HCT116 (cell line): ENCODE measurements around the gene SLC41A3. TPM values are rescaled to one million over a fixed set of nuclear protein-coding genes. Genes with fewer than 3 reads are reported as not detected.
A peak's percentile ranks its signal among the peaks of the same experiment; 100 is the strongest.
"Not testable (repeated sequence)": the region's sequence is repeated elsewhere in the genome, so short reads cannot be mapped to it uniquely, and the experiment has no call there.

Source experiments
- ATAC-seq: fragments of 200-7000 bp; cut with Tn5 transposase; 2 replicates; pipeline ENCODE4 v1.9.1; 2020; ENCODE audit warnings: mild to moderate bottlenecking, moderate library complexity
- BruUV-seq: library from RNA; stranded (reverse); fragments of 400-500 nt; replicated peaks from 2 replicates; lab custom pipeline; 2021; lab: Mats Ljungman, UMichigan
- CTCF ChIA-PET: fragments of 300-600 bp; sonication (Branson Sonifier 250); formaldehyde crosslinking; loops from one replicate; lab custom pipeline; 2021; ENCODE audit warnings: antibody characterized with exemption; lab: Charles Lee
- POLR2A ChIA-PET: fragments of 300-600, 350-600 bp; sonication (Branson Sonifier 250); formaldehyde crosslinking; loops from one replicate; lab custom pipeline; 2021; ENCODE audit warnings: antibody characterized with exemption; lab: Charles Lee
- RAD21 ChIA-PET, 2 experiments: fragments of 300-600 bp; sonication (Branson Sonifier 250); formaldehyde crosslinking; loops; one replicate each; lab custom pipeline; 2023; ENCODE audit warnings: low total read pairs in 2 of 2; ENCODE audit not compliant: uncharacterized antibody in 2 of 2, unreplicated experiment in 2 of 2, low non-redundant PET in 1 of 2; lab: Charles Lee
- DNase-seq: peaks from one replicate; pipeline ENCODE4 v3.0.0-alpha.2; 2010; ENCODE audit warnings: low read depth, low spot score
- H2AFZ ChIP-seq: fragments of 200-600 bp; shearing (Covaris generic), sonication (generic); 2 replicates; pipeline ENCODE4 v1.6.1; 2017; ENCODE audit warnings: low read depth, mixed run types, mixed read lengths, antibody characterized with exemption, low read length; ENCODE audit not compliant: poor library complexity, severe bottlenecking
- H3K27ac ChIP-seq: 2 replicates; pipeline ENCODE4 v1.5.1; 2012; ENCODE audit warnings: low read depth, low read length
- H3K27me3 ChIP-seq: fragments of 200-600 bp; sonication (generic); 2 replicates; pipeline ENCODE4 v1.6.1; 2016; ENCODE audit warnings: mixed run types, low read length, mixed read lengths; ENCODE audit not compliant: insufficient read depth
- H3K36me3 ChIP-seq, 2 experiments: fragments of 200-500 bp in 1 of 2; fragments of 200-600 bp in 1 of 2; sonication (Bioruptor generic) in 1 of 2; sonication (generic) in 1 of 2; 2 replicates each; pipeline versions ENCODE4 v1.5.1 to v1.6.1; 2014 to 2016; ENCODE audit warnings: low read length in 2 of 2, inconsistent platforms in 1 of 2, mixed read lengths in 1 of 2, mixed run types in 1 of 2; ENCODE audit not compliant: insufficient read depth in 2 of 2, control insufficient read depth in 1 of 2
- H3K4me1 ChIP-seq, 2 experiments: fragments of 200-600 bp in 1 of 2; sonication (generic) in 1 of 2; 2 replicates each; pipeline versions ENCODE4 v1.5.1 to v1.6.1; 2012 to 2017; ENCODE audit warnings: low read length in 2 of 2, inconsistent platforms in 1 of 2, mild to moderate bottlenecking in 1 of 2, mixed read lengths in 1 of 2, mixed run types in 1 of 2, moderate library complexity in 1 of 2; ENCODE audit not compliant: insufficient read depth in 2 of 2, control insufficient read depth in 1 of 2
- H3K4me2 ChIP-seq: fragments of 200-600 bp; sonication (generic); 2 replicates; pipeline ENCODE4 v1.6.1; 2017; ENCODE audit warnings: mixed run types, low read length, mixed read lengths
- H3K4me3 ChIP-seq, 2 experiments: fragments of 200-600 bp in 1 of 2; sonication (generic) in 1 of 2; replicated peaks in 1 of 2; 2 replicates each; pipeline ENCODE4 v1.5.1; 2011 to 2016; ENCODE audit warnings: low read length in 2 of 2, control low read depth in 1 of 2, low read depth in 1 of 2, mild to moderate bottlenecking in 1 of 2, mixed read lengths in 1 of 2, mixed run types in 1 of 2
- H3K79me2 ChIP-seq: fragments of 200-600 bp; sonication (generic); 2 replicates; pipeline ENCODE4 v1.6.1; 2017; ENCODE audit warnings: mild to moderate bottlenecking, mixed run types, low read length, moderate library complexity, mixed read lengths; ENCODE audit not compliant: insufficient read depth
- H3K9ac ChIP-seq: fragments of 200-600 bp; sonication (generic); 2 replicates; pipeline ENCODE4 v1.6.1; 2016; ENCODE audit warnings: low read length, mixed read lengths
- H3K9me2 ChIP-seq: fragments of 200-600 bp; sonication (generic), shearing (Covaris generic); 2 replicates; pipeline ENCODE4 v1.6.1; 2017; ENCODE audit warnings: mixed run types, mild to moderate bottlenecking, moderate library complexity; ENCODE audit not compliant: insufficient read depth
- H3K9me3 ChIP-seq, 2 experiments: fragments of 200-500 bp in 1 of 2; fragments of 200-600 bp in 1 of 2; sonication (Bioruptor generic) in 1 of 2; sonication (generic) in 1 of 2; 2 replicates each; pipeline ENCODE4 v1.6.1; 2014 to 2017; ENCODE audit warnings: low read length in 2 of 2, mixed read lengths in 2 of 2, inconsistent platforms in 1 of 2, low read depth in 1 of 2, mild to moderate bottlenecking in 1 of 2, mixed run types in 1 of 2, moderate library complexity in 1 of 2; ENCODE audit not compliant: control insufficient read depth in 1 of 2, insufficient read depth in 1 of 2
- H4K20me1 ChIP-seq: fragments of 200-600 bp; sonication (generic), shearing (Covaris generic); 2 replicates; pipeline ENCODE4 v1.6.1; 2017; ENCODE audit warnings: mixed run types, mild to moderate bottlenecking, moderate library complexity; ENCODE audit not compliant: insufficient read depth
- CBX3 ChIP-seq: IDR thresholded peaks from 2 replicates; pipeline ENCODE4 v1.6.1; 2012; ENCODE audit warnings: low read depth
- RAD21 ChIP-seq: IDR thresholded peaks from 2 replicates; pipeline ENCODE4 v1.6.1; 2012; ENCODE audit warnings: low read depth, mild to moderate bottlenecking
- intact Hi-C: fragments of 100-400 bp; cut with micrococcal nuclease; formaldehyde crosslinking; loops from 2 replicates; pipeline ENCODE4 v1.10.0; 2022
- total RNA-seq: library from RNA; stranded (reverse); gene quantifications from one replicate; pipeline ENCODE4 v1.2.1, GENCODE V29; 2021; ENCODE audit not compliant: unreplicated experiment
- TF ChIP-seq, protein P1 (sequence below), 3 experiments: fragments of 200-600 bp in 1 of 3; sonication (generic) in 1 of 3; IDR thresholded peaks in 2 of 3; conservative IDR thresholded peaks in 1 of 3; 2 replicates each; pipeline ENCODE4 v1.5.1; 2012 to 2017; ENCODE audit warnings: low read depth in 2 of 3, low read length in 2 of 3, antibody characterized with exemption in 1 of 3, borderline replicate concordance in 1 of 3, control low read depth in 1 of 3, mild to moderate bottlenecking in 1 of 3, mixed read lengths in 1 of 3, mixed run types in 1 of 3, moderate library complexity in 1 of 3; ENCODE audit not compliant: insufficient read depth in 1 of 3

The SLC41A3 gene
- total RNA-seq, 1 experiment from 2014 or later = 45.9 TPM

DNA sequence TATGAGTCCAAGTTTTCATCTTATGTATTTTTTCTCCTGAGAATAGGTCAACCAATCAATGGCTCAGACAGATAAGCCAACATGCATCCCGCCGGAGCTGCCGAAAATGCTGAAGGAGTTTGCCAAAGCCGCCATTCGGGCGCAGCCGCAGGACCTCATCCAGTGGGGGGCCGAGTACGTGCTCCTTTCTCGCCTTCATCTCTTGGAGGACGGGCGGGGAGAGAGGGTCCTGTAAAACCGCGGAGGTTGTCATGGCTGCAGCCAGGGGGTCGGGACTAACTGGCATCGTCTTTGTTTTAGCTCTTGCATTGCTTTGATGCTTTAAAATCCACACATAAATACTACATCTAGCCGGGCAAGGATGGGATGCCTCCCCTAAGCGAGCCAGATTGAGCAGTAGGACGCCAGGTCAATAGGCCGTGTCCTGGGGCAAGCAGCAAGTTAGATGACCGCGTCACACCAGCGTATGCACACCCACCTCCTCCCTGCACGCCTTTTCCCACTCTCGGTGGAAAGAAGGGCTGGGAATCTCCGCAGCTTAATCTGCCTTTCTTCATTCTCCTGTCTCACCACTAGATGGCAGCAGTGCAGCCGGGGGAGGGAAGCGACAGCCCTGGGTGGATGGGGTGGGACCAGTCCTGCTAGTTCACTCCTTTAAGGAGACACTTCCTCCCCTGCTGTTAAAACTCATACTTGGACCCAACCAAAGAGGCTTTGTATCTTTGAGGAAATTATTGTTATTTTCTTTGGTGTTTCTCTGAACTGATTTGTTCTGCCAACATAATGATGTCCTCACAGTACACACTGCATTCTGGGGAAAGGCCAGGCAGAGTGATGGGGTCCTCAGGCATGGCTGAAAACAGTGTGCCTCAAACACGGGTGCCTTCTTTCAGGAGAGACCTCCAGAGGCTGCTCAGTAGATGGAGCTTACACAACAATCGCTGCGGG is 111.7 kb downstream of the SLC41A3 start:
- H3K4me1 ChIP-seq, H3K4me3 ChIP-seq, H3K9me2 ChIP-seq, RAD21 ChIA-PET, H3K27ac ChIP-seq, H4K20me1 ChIP-seq, BruUV-seq, H3K79me2 ChIP-seq, H3K9me3 ChIP-seq, CTCF ChIA-PET, H3K27me3 ChIP-seq, DNase-seq, POLR2A ChIA-PET, H3K36me3 ChIP-seq, H2AFZ ChIP-seq, H3K9ac ChIP-seq: not testable (repeated sequence)
- intact Hi-C loops = loop anchor here (5.0 kb wide), 1 partner anchor 140 kb away; no protein-coding TSS in a partner anchor
- peak; percentile 79 for ATAC-seq
- TF ChIP-seq, protein P1, sequence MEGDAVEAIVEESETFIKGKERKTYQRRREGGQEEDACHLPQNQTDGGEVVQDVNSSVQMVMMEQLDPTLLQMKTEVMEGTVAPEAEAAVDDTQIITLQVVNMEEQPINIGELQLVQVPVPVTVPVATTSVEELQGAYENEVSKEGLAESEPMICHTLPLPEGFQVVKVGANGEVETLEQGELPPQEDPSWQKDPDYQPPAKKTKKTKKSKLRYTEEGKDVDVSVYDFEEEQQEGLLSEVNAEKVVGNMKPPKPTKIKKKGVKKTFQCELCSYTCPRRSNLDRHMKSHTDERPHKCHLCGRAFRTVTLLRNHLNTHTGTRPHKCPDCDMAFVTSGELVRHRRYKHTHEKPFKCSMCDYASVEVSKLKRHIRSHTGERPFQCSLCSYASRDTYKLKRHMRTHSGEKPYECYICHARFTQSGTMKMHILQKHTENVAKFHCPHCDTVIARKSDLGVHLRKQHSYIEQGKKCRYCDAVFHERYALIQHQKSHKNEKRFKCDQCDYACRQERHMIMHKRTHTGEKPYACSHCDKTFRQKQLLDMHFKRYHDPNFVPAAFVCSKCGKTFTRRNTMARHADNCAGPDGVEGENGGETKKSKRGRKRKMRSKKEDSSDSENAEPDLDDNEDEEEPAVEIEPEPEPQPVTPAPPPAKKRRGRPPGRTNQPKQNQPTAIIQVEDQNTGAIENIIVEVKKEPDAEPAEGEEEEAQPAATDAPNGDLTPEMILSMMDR (IDR thresholded peaks at IDR 0.05 in 2 of 3, conservative IDR thresholded peaks at IDR 0.05 in 1 of 3; ENCODE audit: borderline replicate concordance in 1 of 3, insufficient read depth in 1 of 3, low read depth in 2 of 3, low read length in 2 of 3) = peak; percentile 41 to 69 (median 62); a peak in 5 of 6 replicates
- TF ChIP-seq CBX3 (0 out of 2 replicates have a peak, but pooled peaks have one; percentile 14), RAD21 (peak; percentile 56)
- peak overlapping the region; percentile 48 for H3K4me2 ChIP-seq

GRCh38 chr3:125968701-125969592 is 115.0 kb downstream of the SLC41A3 start, which contains the start of gene ROPN1B:
TSS of gene ROPN1B (plus strand) at chr3:125969178. CDS start at chr3:125972055, 2,877 bp downstream.
- DNase-seq, H2AFZ ChIP-seq, H3K9me3 ChIP-seq, CTCF ChIA-PET, H3K36me3 ChIP-seq, H3K9me2 ChIP-seq, intact Hi-C loops, H3K27ac ChIP-seq, H3K27me3 ChIP-seq, H3K4me1 ChIP-seq, POLR2A ChIA-PET, H4K20me1 ChIP-seq, H3K4me3 ChIP-seq, BruUV-seq, RAD21 ChIA-PET, H3K79me2 ChIP-seq, H3K9ac ChIP-seq: not testable (repeated sequence)
- ATAC-seq = peak; percentile 89
- H3K4me2 ChIP-seq = peak within 1 kb of the TSS; percentile 32

DNA sequence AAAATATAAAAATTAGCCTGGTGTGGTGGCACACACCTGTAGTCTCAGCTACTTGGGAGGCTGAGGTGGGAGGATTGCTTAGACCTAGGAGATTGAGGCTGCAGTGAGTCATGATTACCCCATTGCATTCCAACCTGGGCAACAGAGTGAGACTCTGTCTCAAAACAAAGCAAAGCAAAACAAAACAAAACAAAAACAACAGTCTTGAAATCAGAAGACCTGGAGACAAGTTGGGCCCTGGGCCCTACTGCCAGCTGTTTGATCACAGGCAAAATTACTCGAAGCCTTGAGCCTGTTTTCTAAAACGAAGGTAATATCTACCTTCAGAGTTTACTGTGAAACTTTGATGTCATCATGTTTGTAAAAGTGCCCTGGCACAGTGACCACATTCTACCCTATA is 115.8 kb downstream of the SLC41A3 start:
- ATAC-seq, CTCF ChIA-PET, H3K9me3 ChIP-seq, H4K20me1 ChIP-seq, H3K36me3 ChIP-seq, POLR2A ChIA-PET, H3K27ac ChIP-seq, H3K9me2 ChIP-seq, H3K4me1 ChIP-seq, RAD21 ChIA-PET, H3K4me2 ChIP-seq, H2AFZ ChIP-seq, H3K4me3 ChIP-seq, DNase-seq, intact Hi-C loops, BruUV-seq, H3K79me2 ChIP-seq, H3K27me3 ChIP-seq, H3K9ac ChIP-seq: not testable (repeated sequence)
